HepG2 (cell line): Measurements from ENCODE around the gene FITM1. TPM values are rescaled to one million over a fixed set of nuclear protein-coding genes. Genes with fewer than 3 reads are reported as not detected.

ENCODE experiments used
- DNMT1 ChIP-seq: sonication (generic); formaldehyde crosslinking; IDR thresholded peaks from 2 replicates; pipeline ENCODE4 v1.5.1; 2020; ENCODE audit warnings: mild to moderate bottlenecking, missing genetic modification reagents
- GFI1 ChIP-seq: sonication (generic); formaldehyde crosslinking; IDR thresholded peaks from 2 replicates; pipeline ENCODE4 v1.5.0; 2020; ENCODE audit warnings: missing genetic modification reagents, mild to moderate bottlenecking, borderline replicate concordance
- TEAD2 ChIP-seq: sonication (generic); formaldehyde crosslinking; IDR thresholded peaks from 2 replicates; pipeline ENCODE4 v1.9.0; 2021; ENCODE audit warnings: missing genetic modification reagents
- ZNF292 ChIP-seq: sonication (generic); formaldehyde crosslinking; IDR thresholded peaks from 2 replicates; pipeline ENCODE4 v1.8.1; 2022; ENCODE audit warnings: mild to moderate bottlenecking, low read depth, missing genetic modification reagents, borderline replicate concordance
- ZNF501 ChIP-seq: sonication (generic); formaldehyde crosslinking; IDR thresholded peaks from 2 replicates; pipeline ENCODE4 v1.5.1; 2020; ENCODE audit warnings: mild to moderate bottlenecking, moderate library complexity, missing genetic modification reagents
- ZNF570 ChIP-seq: sonication (generic); formaldehyde crosslinking; IDR thresholded peaks from 2 replicates; pipeline ENCODE4 v1.4.0; 2020; ENCODE audit warnings: mild to moderate bottlenecking, missing genetic modification reagents, borderline replicate concordance
- ZNF747 ChIP-seq: sonication (generic); formaldehyde crosslinking; IDR thresholded peaks from 2 replicates; pipeline ENCODE4 v1.8.1; 2023; ENCODE audit warnings: missing genetic modification reagents, mild to moderate bottlenecking, borderline replicate concordance
- polyA plus RNA-seq, 8 experiments: library from polyadenylated mRNA; depleted of rRNA in 3 of 8; stranded (reverse) in 7 of 8; unstranded in 1 of 8; fragments of >200 nt; fragmentation: Illumina TruSeq in 4 of 8; extraction: Trizol in 4 of 8; gene quantifications; 2 replicates each; pipeline versions ENCODE4 v1.2.1 to v1.2.3, GENCODE V29; 2011 to 2016; ENCODE audit warnings: low read depth in 4 of 8, missing spikeins in 1 of 8, mixed read lengths in 1 of 8; ENCODE audit not compliant: insufficient read depth in 1 of 8
- total RNA-seq, 5 experiments: library from RNA; depleted of rRNA; stranded (reverse); fragments of >200 nt; fragmentation: Illumina TruSeq; extraction: Trizol; gene quantifications; 2 replicates each; pipeline ENCODE4 v1.2.3, GENCODE V29; 2016; ENCODE audit warnings: low read depth in 1 of 5
- TF ChIP-seq, protein P1 (sequence below): IDR thresholded peaks from 2 replicates; pipeline ENCODE4 v1.6.1; 2016; ENCODE audit warnings: mild to moderate bottlenecking
- TF ChIP-seq, protein P2 (sequence below): sonication (generic); formaldehyde crosslinking; IDR thresholded peaks from 2 replicates; pipeline ENCODE4 v1.5.1; 2020; ENCODE audit warnings: missing genetic modification reagents, mild to moderate bottlenecking, borderline replicate concordance

The FITM1 gene
- total and polyA plus RNA-seq, 2 of the 13 experiments (the other 11 are each of a cell fraction or from before 2014, with no cell fraction given), result 2.7 to 5.8 TPM

DNA sequence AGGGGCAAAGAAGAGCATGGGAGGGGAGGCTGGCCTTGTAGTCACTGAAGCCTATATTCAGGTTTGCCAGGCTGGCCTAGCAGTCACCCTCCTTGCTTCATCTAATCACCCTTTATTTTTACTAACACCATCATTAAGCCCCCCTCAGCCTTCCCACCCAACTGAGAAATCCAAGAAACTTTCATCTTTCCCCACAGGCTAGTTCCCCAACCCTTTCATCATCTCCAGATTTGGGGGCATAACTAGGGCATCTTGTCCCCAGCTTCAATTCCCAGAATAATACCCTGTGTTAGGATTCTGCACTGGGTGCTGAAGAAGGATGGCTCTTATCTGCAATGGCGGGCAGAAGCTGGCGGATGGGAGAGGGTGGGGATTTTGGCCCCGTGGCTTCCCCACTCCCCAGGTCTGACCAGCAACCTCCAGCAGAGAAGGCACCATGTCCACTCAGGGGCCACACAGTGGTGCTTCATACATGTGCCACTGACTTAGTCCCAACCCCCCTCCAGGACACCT is 29.4 kb upstream of the FITM1 start (continued):
- no peak for TF ChIP-seq ZNF747 (CRISPR knock-in tag)
- TF ChIP-seq, protein P1, sequence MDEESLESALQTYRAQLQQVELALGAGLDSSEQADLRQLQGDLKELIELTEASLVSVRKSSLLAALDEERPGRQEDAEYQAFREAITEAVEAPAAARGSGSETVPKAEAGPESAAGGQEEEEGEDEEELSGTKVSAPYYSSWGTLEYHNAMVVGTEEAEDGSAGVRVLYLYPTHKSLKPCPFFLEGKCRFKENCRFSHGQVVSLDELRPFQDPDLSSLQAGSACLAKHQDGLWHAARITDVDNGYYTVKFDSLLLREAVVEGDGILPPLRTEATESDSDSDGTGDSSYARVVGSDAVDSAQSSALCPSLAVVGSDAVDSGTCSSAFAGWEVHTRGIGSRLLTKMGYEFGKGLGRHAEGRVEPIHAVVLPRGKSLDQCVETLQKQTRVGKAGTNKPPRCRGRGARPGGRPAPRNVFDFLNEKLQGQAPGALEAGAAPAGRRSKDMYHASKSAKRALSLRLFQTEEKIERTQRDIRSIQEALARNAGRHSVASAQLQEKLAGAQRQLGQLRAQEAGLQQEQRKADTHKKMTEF (CRISPR knock-in tag), result peak; percentile 26; the same call in 1 of the 2 replicates
- no peak for TF ChIP-seq ZNF570
- TF ChIP-seq, protein P2, sequence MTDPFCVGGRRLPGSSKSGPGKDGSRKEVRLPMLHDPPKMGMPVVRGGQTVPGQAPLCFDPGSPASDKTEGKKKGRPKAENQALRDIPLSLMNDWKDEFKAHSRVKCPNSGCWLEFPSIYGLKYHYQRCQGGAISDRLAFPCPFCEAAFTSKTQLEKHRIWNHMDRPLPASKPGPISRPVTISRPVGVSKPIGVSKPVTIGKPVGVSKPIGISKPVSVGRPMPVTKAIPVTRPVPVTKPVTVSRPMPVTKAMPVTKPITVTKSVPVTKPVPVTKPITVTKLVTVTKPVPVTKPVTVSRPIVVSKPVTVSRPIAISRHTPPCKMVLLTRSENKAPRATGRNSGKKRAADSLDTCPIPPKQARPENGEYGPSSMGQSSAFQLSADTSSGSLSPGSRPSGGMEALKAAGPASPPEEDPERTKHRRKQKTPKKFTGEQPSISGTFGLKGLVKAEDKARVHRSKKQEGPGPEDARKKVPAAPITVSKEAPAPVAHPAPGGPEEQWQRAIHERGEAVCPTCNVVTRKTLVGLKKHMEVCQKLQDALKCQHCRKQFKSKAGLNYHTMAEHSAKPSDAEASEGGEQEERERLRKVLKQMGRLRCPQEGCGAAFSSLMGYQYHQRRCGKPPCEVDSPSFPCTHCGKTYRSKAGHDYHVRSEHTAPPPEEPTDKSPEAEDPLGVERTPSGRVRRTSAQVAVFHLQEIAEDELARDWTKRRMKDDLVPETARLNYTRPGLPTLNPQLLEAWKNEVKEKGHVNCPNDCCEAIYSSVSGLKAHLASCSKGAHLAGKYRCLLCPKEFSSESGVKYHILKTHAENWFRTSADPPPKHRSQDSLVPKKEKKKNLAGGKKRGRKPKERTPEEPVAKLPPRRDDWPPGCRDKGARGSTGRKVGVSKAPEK (CRISPR knock-in tag), result no peak
- no peak for TF ChIP-seq TEAD2 (CRISPR knock-in tag)
- TF ChIP-seq ZNF501 (CRISPR knock-in tag), result no peak
- TF ChIP-seq GFI1 (CRISPR knock-in tag), result no peak
- TF ChIP-seq ZNF292, result no peak
- TF ChIP-seq DNMT1, result peak; percentile 73; the same call in 1 of the 2 replicates
